Peyer's patch (tissue), 4 donors: Measurements from ENCODE around the gene CNOT6L. TPM values are rescaled to one million over a fixed set of nuclear protein-coding genes. Genes with fewer than 3 reads are reported as not detected.
A peak's percentile ranks its signal among the peaks of the same experiment; 100 is the strongest.
"Not testable (repeated sequence)": the region's sequence is repeated elsewhere in the genome, so short reads cannot be mapped to it uniquely, and the experiment has no call there.

Experiments
- DNase-seq, 3 donors: peaks; one replicate each; pipeline ENCODE4 v3.0.0-alpha.2; 2017 to 2019
- H3K27ac ChIP-seq, 4 donors: fragments of 200-600 bp; sonication (generic); one replicate each; pipeline ENCODE4 v1.5.1; 2016 to 2019
- H3K27me3 ChIP-seq, 2 donors: fragments of 200-600 bp; sonication (generic); one replicate each; pipeline ENCODE4 v1.5.1; 2019
- H3K36me3 ChIP-seq, 3 donors: fragments of 200-600 bp; sonication (generic); one replicate each; pipeline ENCODE4 v1.5.1; 2016 to 2019
- H3K4me1 ChIP-seq, 4 donors: fragments of 200-600 bp; sonication (generic); one replicate each; pipeline ENCODE4 v1.5.1; 2016 to 2019
- H3K4me3 ChIP-seq, 4 donors: fragments of 200-600 bp; sonication (generic); 1 replicate in 3 of 4; 2 replicates in 1 of 4; pipeline ENCODE4 v1.5.1; 2016 to 2019; ENCODE audit warnings: mild to moderate bottlenecking in 1 of 4
- H3K9me3 ChIP-seq, 4 donors: fragments of 200-600 bp; sonication (generic); one replicate each; pipeline ENCODE4 v1.5.1; 2016 to 2019; ENCODE audit warnings: mild to moderate bottlenecking in 1 of 4
- CTCF ChIP-seq, 6 experiments: fragments of 450-650 bp in 4 of 6; fragments of 200-600 bp in 2 of 6; sonication (generic) in 1 of 6; IDR thresholded peaks; one replicate each; pipeline ENCODE4 v1.5.1; 2017 to 2019; ENCODE audit warnings: antibody characterized with exemption in 6 of 6, mild to moderate bottlenecking in 3 of 6, moderate library complexity in 1 of 6
- POLR2A ChIP-seq, 2 donors: fragments of 450-650 bp; IDR thresholded peaks; one replicate each; pipeline ENCODE4 v1.5.1; 2017; ENCODE audit warnings: antibody characterized with exemption in 2 of 2, mild to moderate bottlenecking in 2 of 2, moderate library complexity in 2 of 2
- total RNA-seq, 4 donors: library from RNA; depleted of rRNA; stranded (reverse); fragments of >200 nt; gene quantifications; one replicate each; pipeline ENCODE4 v1.1.0, GENCODE V29; 2016

The CNOT6L gene
- 10 to 100 TPM; 20.4 to 43.3 (median 33.6) TPM for total RNA-seq

- Histone ChIP-seq H3K4me3 (peak within 1 kb of the TSS; percentile 92 to 96 (median 96)), H3K36me3 (no peaks in the 10 kb centered on the region), H3K4me1 (peaks cover 0 to 44% (median 15%) of the 10 kb centered on the region in 4 donors), H3K27me3 (no peaks in the 10 kb centered on the region), H3K27ac (peak within 1 kb of the TSS; percentile 100), H3K9me3 (no peaks in the 10 kb centered on the region)
- TF ChIP-seq CTCF (IDR thresholded peaks at IDR 0.05) (no peak), POLR2A (IDR thresholded peaks at IDR 0.05) (peak in 1 of 2 donors; percentile 40)
- DNase-seq, result peak; percentile 82 to 90 (median 82)
Measured at GRCh38 chr4:77818602-77819403, at the start of gene CNOT6L. Gene CNOT6L (minus strand): TSS chr4:77819368. CDS start chr4:77819308, 60 bp downstream.

GRCh38 chr4:77865259-77865658 is 46.1 kb upstream of the CNOT6L start:
- Histone ChIP-seq H3K36me3 (no peaks in the 10 kb centered on the region), H3K27me3 (no peaks in the 10 kb centered on the region), H3K9me3 (no peaks in the 10 kb centered on the region), H3K4me3 (no peak overlapping the region), H3K27ac (no peak overlapping the region), H3K4me1 (peaks cover 0 to 18% (median 0%) of the 10 kb centered on the region in 4 donors)
- DNase-seq, result no peak
- TF ChIP-seq CTCF (IDR thresholded peaks at IDR 0.05) (no peak), POLR2A (IDR thresholded peaks at IDR 0.05) (no peak)

GRCh38 chr4:77863341-77863740 is 44.2 kb upstream of the CNOT6L start:
- not testable (repeated sequence) for H3K36me3 ChIP-seq, H3K27me3 ChIP-seq, DNase-seq, H3K9me3 ChIP-seq
- H3K4me3 ChIP-seq, result peak overlapping the region; percentile 54 to 72 (median 61)
- H3K4me1 ChIP-seq, result peaks cover 0 to 18% (median 0%) of the 10 kb centered on the region in 4 donors
- peak overlapping the region; percentile 81 to 96 (median 90) for H3K27ac ChIP-seq

GRCh38 chr4:77862478-77863216 is 43.5 kb upstream of the CNOT6L start, which contains the start of gene MRPL1:
Gene MRPL1 (plus strand): TSS chr4:77862830. CDS start chr4:77862849, 19 bp downstream.
- peak; percentile 85 to 96 (median 88) for DNase-seq
- H3K27me3 ChIP-seq, result no peaks in the 10 kb centered on the region

GRCh38 chr4:77861495-77861894 is 42.3 kb upstream of the CNOT6L start:
- Histone ChIP-seq H3K9me3 (no peaks in the 10 kb centered on the region), H3K27me3 (no peaks in the 10 kb centered on the region), H3K4me1 (peaks cover 0 to 18% (median 0%) of the 10 kb centered on the region in 4 donors), H3K36me3 (no peaks in the 10 kb centered on the region), H3K27ac (peak overlapping the region; percentile 81 to 96 (median 90)), H3K4me3 (peak overlapping the region in 3 of 4 donors; percentile 59 to 72 (median 63))
- DNase-seq, result no peak
- TF ChIP-seq CTCF (IDR thresholded peaks at IDR 0.05), result peak in 1 of 6 experiments; percentile 1
- no peak for TF ChIP-seq POLR2A (IDR thresholded peaks at IDR 0.05)

More at GRCh38 chr4:77862478-77863216, 43.5 kb upstream of the CNOT6L start, which contains the start of gene MRPL1:
- Histone ChIP-seq H3K4me3 (peak within 1 kb of the TSS; percentile 54 to 72 (median 61)), H3K9me3 (no peaks in the 10 kb centered on the region), H3K36me3 (no peaks in the 10 kb centered on the region), H3K27ac (peak within 1 kb of the TSS; percentile 81 to 96 (median 90)), H3K4me1 (peaks cover 0 to 18% (median 0%) of the 10 kb centered on the region in 4 donors)
- TF ChIP-seq CTCF (IDR thresholded peaks at IDR 0.05), result peak in 2 of 6 experiments; percentile 0 to 12
- TF ChIP-seq POLR2A (IDR thresholded peaks at IDR 0.05), result peak; percentile 38 to 64
